NOMO-1 (cell line): Measurements from ENCODE around the gene DLEC1.

ENCODE experiments used
- DNase-seq, 2 experiments: peaks; one replicate each; lab custom pipeline; 2025; ENCODE audit not compliant: unreplicated experiment in 2 of 2; lab: John Stamatoyannopoulos, UW

The DLEC1 gene

DNA sequence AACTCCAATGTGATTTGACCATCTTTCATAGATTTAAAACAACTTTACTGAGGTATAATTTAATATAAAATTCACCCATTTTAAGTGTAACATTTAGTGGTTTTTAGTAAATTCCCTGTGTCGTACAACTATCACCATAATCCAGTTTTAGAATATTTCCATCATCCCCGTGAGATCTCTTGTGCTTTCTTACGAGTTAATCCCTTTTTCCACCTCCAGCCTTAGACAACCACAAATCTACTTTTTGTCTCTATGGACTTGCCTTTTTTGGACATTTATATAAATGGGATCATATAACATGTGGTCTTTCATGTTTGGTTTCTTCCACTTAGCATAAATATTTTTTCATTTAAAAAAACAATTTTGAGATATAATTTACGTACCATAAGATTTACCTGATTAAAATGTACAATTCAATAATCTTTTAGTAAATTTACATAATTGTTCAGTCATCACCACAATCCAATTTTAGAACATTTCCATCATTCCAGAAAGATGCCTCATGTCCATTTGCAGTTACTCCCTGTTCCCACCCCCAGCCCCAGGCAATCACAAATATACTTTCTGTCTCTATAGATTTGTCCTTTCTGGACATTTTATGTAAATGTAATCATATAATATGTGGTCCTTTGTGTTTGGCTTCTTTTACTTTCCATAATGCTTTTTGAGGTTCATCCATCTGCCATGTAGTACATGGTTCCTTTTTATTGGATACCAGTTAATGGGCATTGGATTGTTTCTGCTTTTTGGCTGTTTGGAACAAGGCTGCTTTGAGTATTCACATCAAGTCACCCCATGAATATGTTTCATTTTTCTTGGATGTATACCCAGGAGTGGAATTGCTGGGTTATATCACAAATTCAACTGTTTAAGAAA is 129.4 kb downstream of the DLEC1 start:
- DNase-seq: no peak

DNA sequence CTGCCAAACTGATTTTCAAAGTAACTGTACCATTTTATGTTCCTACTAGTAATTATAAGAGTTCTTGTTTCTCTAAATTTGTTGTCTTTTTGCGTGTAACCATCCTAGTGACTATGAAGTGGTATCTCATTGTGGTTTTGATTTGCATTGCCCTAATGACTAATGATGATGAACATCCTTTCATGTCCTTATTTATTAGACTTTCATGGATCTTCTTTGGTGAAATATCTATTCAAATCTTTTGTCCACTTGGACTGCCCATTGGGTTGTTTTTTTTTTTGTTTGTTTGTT is 130.0 kb downstream of the DLEC1 start:
- DNase-seq: no peak

DNA sequence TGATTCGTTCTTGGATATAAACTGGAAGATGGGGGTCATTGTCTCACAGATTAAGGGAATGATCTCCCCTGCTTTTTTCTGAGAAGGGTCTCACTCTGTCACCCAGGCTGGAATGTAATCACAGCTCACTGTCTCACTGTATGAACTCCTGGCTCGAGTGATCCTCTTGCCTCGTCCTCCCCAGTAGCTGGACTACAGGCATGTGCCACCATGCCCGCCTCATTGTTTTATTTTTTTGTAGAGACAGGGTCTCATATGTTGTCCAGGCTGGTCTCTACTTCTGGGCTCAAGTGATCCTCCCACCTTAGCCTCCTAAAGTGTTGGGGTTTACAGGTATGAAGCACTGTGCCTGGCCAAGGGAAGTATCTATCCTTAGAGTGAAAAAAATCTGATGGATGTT is 131.7 kb downstream of the DLEC1 start:
- DNase-seq: no peak

DNA sequence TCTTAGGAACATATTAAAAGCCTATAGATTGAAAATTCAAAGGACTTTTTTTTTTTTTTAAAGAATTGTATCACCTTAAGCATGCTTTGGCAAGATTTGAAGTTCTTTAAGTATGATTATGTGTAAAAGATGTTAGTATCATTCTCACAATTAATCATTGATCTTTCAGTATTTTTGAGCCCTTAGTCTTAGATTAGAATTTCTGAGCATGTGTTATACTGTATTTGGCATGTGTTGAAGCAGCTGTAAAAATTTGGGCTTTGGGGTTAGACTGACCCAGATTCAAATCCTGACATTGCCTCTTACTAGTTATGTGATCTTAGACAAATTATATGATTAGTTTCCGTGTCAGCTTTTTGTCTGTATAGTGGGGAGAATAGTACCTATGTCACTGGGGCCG is 132.6 kb downstream of the DLEC1 start:
- no peak for DNase-seq
